Activated naive CD4-positive, alpha-beta T cell treated with Interleukin-2 at 50 U/mL for 16 hours (primary cell): Measurements from ENCODE around the gene NKIRAS1.
"Not testable (repeated sequence)": the region's sequence is repeated elsewhere in the genome, so short reads cannot be mapped to it uniquely, and the experiment has no call there.

Experiments
- DNase-seq: peaks from one replicate; pipeline ENCODE4 v3.0.0-alpha.2; 2020

Gene NKIRAS1

GRCh38 chr3:23938688-23939087 lies 21.9 kb upstream of the NKIRAS1 start:
- DNase-seq = no peak

GRCh38 chr3:23937296-23937695 lies 20.5 kb upstream of the NKIRAS1 start:
- DNase-seq = no peak

- DNase-seq = no peak
These were observed 17.5 kb upstream of the NKIRAS1 start for GRCh38 chr3:23934253-23934652.

- no peak for DNase-seq
These were observed 15.8 kb upstream of the NKIRAS1 start for GRCh38 chr3:23932571-23932970.

GRCh38 chr3:23931597-23931996 lies 14.8 kb upstream of the NKIRAS1 start:
- no peak for DNase-seq

GRCh38 chr3:23928524-23928923 lies 11.7 kb upstream of the NKIRAS1 start:
- no peak for DNase-seq

GRCh38 chr3:23926736-23927135 lies 9.9 kb upstream of the NKIRAS1 start:
- DNase-seq = no peak

- no peak for DNase-seq
These were observed 9.5 kb upstream of the NKIRAS1 start for GRCh38 chr3:23926246-23926645.

- DNase-seq = no peak
These were observed 7.0 kb upstream of the NKIRAS1 start for GRCh38 chr3:23923786-23924185.

GRCh38 chr3:23921052-23921511 lies 4.3 kb upstream of the NKIRAS1 start:
- DNase-seq = no peak

GRCh38 chr3:23920151-23920655 lies 3.4 kb upstream of the NKIRAS1 start:
- no peak for DNase-seq

- no peak for DNase-seq
These were observed 2.8 kb upstream of the NKIRAS1 start for GRCh38 chr3:23919628-23920027.

- DNase-seq = not testable (repeated sequence)
These were observed 1.5 kb upstream of the NKIRAS1 start for GRCh38 chr3:23918331-23918730.

- DNase-seq = not testable (repeated sequence)
These were observed 1.0 kb upstream of the NKIRAS1 start for GRCh38 chr3:23917679-23918303.

- DNase-seq = no peak
These were observed 471 bp downstream of the NKIRAS1 start for GRCh38 chr3:23916152-23916885.

- DNase-seq = no peak
These were observed 1.2 kb downstream of the NKIRAS1 start for GRCh38 chr3:23915537-23916108.

GRCh38 chr3:23913873-23914743 lies 2.7 kb downstream of the NKIRAS1 start:
- DNase-seq = no peak

- DNase-seq = no peak
These were observed 3.6 kb downstream of the NKIRAS1 start for GRCh38 chr3:23913182-23913581.

- not testable (repeated sequence) for DNase-seq
These were observed 4.5 kb downstream of the NKIRAS1 start for GRCh38 chr3:23912335-23912734.

- DNase-seq = no peak
These were observed 5.4 kb downstream of the NKIRAS1 start for GRCh38 chr3:23911397-23911796.

GRCh38 chr3:23909341-23909740 lies 7.4 kb downstream of the NKIRAS1 start:
- no peak for DNase-seq

GRCh38 chr3:23904545-23904944 lies 12.2 kb downstream of the NKIRAS1 start:
- DNase-seq = no peak

GRCh38 chr3:23900744-23901143 lies 16.0 kb downstream of the NKIRAS1 start:
- no peak for DNase-seq
